KOPT-K1 (cell line): ENCODE measurements around the gene UVRAG.
A peak's percentile ranks its signal among the peaks of the same experiment; 100 is the strongest.
"Not testable (repeated sequence)": the region's sequence is repeated elsewhere in the genome, so short reads cannot be mapped to it uniquely, and the experiment has no call there.

ENCODE experiments used
- H3K27ac ChIP-seq: fragments of 200-600 bp; sonication (generic); 2 replicates; pipeline ENCODE4 v1.5.1; 2016; ENCODE audit warnings: antibody characterized with exemption, mild to moderate bottlenecking, low read depth, low read length; ENCODE audit not compliant: poor library complexity, severe bottlenecking
- H3K36me3 ChIP-seq: fragments of 200-600 bp; sonication (generic); 2 replicates; pipeline ENCODE4 v1.5.1; 2017; ENCODE audit warnings: antibody characterized with exemption, mild to moderate bottlenecking, low read length, moderate library complexity; ENCODE audit not compliant: insufficient read depth
- H3K9me3 ChIP-seq: fragments of 200-600 bp; sonication (generic); 2 replicates; pipeline ENCODE4 v1.5.1; 2017; ENCODE audit warnings: antibody characterized with exemption, low read length, mild to moderate bottlenecking; ENCODE audit not compliant: insufficient read depth, poor library complexity, severe bottlenecking

The UVRAG gene

DNA sequence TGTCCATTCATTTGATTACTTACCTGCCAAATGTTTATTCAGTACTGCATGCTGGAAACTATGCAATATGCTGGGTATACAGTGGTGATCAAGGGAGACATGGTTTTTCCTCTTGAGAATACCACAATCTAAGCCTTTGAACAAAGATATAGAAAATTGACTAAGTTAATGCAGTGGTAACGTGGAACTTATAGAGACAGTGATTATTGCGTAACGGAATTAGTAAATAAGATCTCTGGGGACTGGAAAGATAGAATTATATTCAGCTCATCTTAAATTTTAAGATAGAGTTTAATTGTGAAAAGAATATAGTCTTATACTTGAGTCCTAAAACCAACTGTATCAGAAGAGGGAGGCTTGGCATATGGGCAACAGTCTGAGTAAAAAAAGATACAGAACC, 129.5 kb downstream of the UVRAG start:
- Histone ChIP-seq H3K36me3 (no peaks in the 10 kb centered on the region), H3K27ac (no peak overlapping the region), H3K9me3 (no peaks in the 10 kb centered on the region)

DNA sequence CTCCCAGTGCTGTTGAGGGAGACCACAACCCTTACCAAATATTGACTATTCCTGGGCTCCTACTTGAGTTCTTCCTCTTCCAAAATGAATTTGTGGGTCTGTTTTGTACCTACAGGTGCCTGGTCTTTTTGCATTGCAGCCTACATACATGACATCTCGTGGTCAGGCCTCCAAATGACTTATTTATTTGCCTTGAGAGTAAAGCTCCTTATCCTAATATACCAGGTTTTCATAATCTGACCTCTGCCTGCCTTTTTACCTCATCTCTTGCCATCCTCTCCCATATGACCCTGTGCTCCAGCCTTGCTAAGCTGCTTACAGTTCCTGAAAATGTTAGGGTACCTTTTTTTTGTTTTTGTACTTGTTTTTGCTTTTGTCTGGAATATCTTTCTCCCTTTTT, 130.4 kb downstream of the UVRAG start:
- Histone ChIP-seq H3K27ac (no peak overlapping the region), H3K9me3 (no peaks in the 10 kb centered on the region), H3K36me3 (no peaks in the 10 kb centered on the region)

DNA sequence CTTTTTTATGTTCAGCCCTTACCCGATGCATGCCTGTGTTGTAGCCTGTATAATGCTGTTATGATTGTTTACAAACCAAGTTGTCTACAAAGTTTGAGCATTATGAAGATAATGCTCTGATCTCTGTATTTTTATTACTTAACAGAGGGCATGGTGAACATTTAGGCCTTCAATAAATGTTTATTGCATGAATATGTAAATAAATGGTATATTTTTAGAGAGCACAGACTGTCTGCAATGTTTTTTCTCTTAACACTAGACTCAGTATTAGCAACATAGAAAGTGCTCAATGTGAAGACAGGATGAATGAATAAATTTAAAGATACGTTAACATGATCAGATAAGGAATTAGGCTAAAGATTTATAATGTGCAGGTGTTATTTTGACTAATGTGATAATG, 130.9 kb downstream of the UVRAG start:
- no peaks in the 10 kb centered on the region for H3K36me3 ChIP-seq
- H3K9me3 ChIP-seq, result no peaks in the 10 kb centered on the region
- no peak overlapping the region for H3K27ac ChIP-seq

DNA sequence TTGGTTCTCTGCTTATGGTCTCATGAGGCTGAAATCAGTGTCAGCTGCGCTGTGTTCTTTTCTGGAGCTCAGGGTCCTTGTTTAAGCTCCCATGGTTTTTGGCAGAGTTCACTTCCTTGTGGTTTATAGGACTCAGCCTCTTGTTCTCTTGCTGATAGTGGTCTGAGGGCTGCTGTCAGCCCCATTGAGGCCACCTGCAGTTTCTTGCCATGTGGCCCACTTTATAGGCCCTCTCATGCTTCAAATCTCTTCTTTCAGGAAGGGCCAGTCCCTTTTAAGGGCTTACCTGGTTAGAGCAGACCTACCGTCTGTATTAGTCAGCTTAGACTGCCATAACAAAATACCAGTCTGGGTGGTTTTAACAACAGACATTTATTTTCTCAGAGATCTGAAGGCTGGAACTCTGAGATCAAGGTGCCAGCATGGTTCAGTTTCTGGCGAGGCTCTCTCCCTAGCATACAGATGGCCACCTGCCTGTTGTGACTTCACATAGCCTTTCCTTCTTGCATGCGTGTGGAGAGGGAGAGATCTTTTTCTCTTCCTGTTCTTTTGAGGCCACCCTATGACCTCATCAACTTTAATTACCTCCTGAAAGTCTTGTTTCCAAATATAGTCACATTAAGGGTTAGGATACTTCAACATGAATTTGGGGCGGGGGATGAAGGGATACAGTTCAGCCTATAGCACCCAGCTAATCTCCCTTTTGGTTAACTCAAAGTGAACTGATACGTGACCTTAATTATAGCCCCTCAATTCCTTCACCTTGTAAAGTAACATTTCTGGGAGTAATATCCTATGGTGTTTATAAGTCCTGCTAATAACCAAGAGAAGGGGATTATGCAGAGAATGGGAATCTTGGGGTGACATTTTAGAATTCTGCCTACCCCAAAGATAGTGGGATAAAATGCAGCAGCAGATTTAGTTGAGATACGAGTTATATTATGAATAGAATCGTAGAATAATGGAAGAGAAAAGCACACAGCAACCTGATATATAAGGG, 131.8 kb downstream of the UVRAG start:
- Histone ChIP-seq H3K36me3 (no peaks in the 10 kb centered on the region), H3K9me3 (no peaks in the 10 kb centered on the region), H3K27ac (peak overlapping the region; percentile 14)

DNA sequence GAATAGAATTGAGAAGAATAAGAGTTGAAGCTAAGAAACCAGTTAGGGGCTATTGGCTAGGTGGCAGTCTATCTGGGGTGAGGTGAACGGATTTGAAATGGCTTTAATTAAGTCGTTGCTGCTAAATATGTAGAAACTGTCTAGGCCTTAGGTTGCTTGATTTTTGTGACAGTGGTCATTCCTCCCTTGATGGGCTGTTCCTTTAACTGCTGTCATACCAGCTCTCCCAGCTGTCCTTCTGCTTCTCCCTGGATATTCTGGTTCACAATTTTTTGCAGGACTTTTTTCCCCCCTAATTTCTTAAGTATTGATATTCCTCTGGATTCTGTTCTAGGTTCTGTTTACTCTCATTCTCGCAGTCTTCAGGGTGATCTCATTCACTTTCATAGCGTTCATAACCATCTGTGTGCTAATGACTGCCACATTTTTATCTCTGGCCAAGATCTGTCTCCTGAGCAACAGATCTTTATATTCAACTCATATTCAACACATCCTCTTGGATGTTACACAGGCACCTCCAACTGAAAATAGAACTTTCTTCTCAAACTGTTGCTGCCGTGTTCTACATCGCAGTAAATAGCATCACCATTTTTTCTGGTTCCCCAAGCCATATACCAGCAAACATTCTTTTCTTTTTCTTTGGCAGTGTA, 134.1 kb downstream of the UVRAG start:
- no peaks in the 10 kb centered on the region for H3K36me3 ChIP-seq
- no peaks in the 10 kb centered on the region for H3K9me3 ChIP-seq
- H3K27ac ChIP-seq, result no peak overlapping the region

DNA sequence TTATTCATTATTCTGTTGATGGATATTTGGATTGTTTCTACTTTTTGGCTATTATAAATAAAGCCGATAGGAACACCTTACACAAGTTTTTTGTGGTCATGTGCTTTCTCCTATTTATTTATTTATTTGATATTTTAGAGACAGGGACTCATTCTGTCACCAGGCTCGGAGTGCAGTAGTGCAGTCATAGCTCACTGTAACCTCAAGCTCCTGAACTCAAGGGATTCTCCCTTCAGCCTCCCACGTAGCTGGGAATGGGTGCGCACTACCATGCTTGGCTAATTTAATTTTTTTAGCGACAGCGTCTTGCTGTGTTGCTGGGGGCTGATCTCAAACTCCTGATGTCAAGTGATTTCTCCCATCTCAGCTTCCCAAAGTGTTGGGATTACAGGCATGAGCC, 135.1 kb downstream of the UVRAG start:
- Histone ChIP-seq H3K36me3 (no peaks in the 10 kb centered on the region), H3K9me3 (no peaks in the 10 kb centered on the region), H3K27ac (no peak overlapping the region)

DNA sequence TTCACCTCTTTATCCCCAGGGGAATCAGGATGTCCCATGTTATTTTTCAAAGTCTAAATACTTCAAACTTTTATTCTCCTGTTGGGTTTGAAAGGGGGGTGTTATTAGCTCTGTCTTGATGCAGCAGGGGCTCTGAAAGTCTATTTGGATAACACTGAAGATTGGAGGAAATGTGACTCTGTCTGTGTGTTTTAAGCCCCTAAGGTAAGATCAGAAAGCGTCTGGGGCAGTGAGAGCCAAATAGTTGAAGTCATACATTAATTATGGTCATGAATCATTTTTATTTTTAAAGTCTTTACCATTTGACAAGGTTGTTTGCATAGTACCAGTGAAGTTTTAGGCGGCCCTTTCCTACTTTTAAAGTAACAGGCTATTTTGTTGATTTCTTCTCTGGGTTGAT, 139.0 kb downstream of the UVRAG start:
- no peaks in the 10 kb centered on the region for H3K36me3 ChIP-seq
- H3K9me3 ChIP-seq, result no peaks in the 10 kb centered on the region
- no peak overlapping the region for H3K27ac ChIP-seq

DNA sequence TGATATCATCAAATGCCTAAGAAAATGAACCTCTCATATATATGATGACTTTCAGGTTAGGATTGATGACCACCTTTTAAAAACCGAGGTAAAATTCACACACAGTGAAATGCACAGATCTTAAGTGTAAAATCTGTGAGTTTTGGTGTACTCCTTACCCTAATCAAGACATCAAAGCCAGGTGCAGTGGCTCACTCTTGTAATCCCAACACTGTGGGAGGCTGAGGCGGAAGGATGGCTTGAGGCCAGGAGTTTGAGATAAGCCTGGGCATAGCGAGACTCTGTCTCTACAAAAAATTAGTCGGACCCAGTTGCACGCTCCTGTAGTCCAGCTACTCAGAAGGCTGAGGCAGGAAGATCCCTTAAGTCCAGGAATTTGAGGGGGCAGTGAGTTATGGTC, 140.4 kb downstream of the UVRAG start:
- H3K9me3 ChIP-seq, result no peaks in the 10 kb centered on the region
- no peaks in the 10 kb centered on the region for H3K36me3 ChIP-seq
- H3K27ac ChIP-seq, result no peak overlapping the region

DNA sequence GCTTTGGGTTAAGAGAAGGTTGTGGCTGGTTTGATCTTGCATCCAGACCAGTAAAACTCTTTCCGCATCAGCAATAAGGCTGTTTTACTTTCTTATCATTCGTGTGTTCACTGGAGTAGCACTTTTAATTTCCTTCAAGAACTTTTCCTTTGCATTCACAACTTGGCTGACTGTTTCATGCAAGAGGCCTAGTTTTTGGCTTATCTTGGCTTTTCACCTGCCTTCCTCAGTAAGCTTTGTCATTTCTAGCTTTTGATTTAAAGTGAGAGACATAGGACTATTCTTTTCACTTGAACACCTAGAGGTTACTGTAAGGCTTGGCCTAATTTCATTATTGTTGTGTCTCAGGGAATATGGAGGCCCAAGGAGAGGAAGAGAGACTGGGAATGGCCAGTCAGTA, 144.5 kb downstream of the UVRAG start:
- H3K36me3 ChIP-seq, result peaks cover 4% of the 10 kb centered on the region; the same call in 1 of the 2 replicates
- H3K9me3 ChIP-seq, result no peaks in the 10 kb centered on the region

DNA sequence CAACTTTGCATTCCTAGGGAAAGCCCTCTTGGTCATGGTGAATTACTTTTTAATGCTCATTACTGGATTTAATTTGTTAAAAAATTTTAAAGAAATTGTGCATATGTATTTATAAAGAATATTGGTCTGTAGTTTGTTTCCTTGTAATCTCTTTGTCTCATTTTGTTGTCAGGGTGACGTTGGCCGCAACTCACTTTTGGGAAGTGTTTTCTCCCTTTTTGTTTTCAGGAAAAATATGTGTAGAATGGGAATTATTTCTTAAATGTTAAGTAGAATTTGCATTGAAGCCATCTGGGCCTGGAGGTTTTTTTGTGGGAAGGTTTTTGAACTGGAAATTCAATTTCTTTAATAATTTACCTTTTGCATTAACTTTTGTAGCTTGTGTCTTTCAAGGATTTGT, 149.1 kb downstream of the UVRAG start:
- H3K27ac ChIP-seq, result no peak overlapping the region
- no peaks in the 10 kb centered on the region for H3K9me3 ChIP-seq
- H3K36me3 ChIP-seq, result peaks cover 4% of the 10 kb centered on the region; the same call in 1 of the 2 replicates

More for the DNA sequence above, 144.5 kb downstream of the UVRAG start:
- no peak overlapping the region for H3K27ac ChIP-seq

DNA sequence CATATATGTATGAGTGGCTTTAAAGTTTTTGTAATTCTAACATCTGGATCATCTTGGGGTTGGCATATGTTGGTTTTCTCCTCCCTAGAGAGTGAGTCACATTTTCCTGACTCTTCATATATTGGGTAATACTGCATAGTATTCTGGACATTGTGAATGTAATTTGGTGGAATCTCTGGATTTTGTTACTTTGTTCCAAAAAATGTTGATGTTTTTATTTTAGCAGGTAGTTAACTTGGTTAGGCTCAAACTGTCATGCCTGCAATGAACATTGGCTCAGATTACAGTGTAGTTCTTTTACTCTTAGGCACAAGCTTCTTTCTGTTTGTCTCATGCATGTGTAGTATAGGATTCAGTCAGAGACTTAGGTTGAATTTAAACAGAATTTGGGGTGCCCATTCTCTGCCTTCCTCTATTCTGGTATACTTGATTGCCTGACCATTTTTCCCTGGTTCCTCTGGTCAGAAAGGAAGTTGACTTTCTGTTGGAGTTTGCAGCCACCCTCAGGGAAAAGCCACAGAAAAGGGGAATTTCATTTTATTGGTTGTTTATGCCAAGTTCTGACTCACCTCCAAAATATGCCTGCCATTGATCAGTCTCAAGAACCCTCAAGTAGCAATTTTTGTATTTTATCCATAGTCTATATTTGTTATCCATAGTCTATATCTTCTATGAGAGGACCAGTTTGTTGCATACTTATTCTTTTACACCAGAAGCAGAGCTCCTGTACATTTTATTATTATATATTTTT, 151.7 kb downstream of the UVRAG start:
- Histone ChIP-seq H3K9me3 (no peaks in the 10 kb centered on the region), H3K27ac (no peak overlapping the region), H3K36me3 (peaks cover 4% of the 10 kb centered on the region; the same call in 1 of the 2 replicates)

DNA sequence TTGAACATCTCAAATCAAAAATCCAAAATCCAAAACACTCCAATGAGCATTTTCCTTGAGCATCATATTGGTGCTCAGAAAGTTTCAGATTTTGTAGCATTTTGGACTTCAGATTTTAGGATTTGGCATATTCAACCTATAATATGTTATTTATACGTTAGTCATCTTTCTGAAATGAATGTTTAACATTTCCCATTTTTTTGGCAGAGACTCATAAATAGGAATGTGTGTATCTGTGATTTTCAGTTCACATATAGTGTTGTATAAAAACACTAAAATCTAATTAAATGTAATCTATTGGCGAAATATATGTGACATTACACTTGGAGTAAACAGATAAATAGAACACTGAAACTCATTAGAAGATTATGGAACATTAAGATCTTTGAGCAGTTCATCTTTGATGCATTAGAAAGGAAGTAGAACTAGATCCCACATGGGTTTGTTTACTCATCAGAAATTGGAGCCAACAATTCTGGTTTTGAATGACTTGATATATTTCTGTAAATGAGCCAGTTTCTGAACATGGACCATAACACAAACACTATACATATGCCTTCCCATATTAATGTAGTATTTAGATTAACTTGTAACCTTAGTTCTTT, 153.1 kb downstream of the UVRAG start:
- H3K27ac ChIP-seq, result no peak overlapping the region
- peaks cover 12% of the 10 kb centered on the region for H3K9me3 ChIP-seq
- H3K36me3 ChIP-seq, result peaks cover 4% of the 10 kb centered on the region; the same call in 1 of the 2 replicates

DNA sequence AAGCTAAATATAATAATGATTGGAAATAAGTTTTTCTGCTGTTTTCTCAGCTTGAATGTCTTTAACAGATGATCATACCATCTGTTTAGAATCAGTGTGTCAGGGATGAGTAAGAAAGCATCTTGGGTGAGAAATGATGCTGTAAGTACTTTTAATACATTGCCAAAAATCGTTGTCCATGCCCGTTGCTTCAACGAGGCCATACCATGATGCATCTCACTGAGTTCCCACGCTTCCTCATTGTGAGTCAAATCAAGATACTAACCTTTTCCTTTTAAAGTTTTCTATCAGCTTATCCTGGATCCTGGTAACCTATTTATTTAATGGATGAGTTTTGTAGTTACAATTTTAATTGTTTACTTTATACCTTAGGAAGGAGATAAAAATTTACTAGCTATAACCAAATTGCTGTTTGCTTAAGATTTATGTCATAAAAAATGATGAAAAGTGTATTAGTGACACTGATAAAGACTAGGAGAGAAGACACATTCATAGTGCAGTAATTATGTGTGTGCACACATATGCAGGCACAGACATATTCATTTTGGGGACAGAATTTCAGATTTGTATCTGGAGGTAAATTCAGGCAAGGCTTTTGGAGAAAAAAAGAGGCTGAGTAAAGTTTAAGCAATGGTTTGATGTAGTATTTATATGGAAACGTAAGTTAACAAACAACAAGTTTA, 154.8 kb downstream of the UVRAG start:
- no peaks in the 10 kb centered on the region for H3K36me3 ChIP-seq
- H3K9me3 ChIP-seq, result peaks cover 21% of the 10 kb centered on the region
- H3K27ac ChIP-seq, result no peak overlapping the region

DNA sequence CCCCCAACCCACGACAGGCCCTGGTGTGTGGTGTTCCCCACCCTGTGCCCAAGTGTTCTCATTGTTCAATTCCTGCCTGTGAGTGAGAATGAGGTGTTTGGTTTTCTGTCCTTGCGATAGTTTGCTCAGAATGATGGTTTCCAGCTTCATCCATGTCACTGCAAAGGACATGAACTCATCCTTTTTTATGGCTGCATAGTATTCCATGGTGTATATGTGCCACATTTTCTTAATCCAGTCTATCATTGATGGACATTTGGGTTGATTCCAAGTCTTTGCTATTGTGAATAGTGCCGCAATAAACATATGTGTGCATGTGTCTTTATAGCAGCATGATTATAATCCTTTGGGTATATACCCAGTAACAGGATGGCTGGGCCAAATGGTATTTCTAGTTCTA, 158.7 kb downstream of the UVRAG start:
- H3K36me3 ChIP-seq, H3K27ac ChIP-seq: not testable (repeated sequence)
- peaks cover 21% of the 10 kb centered on the region for H3K9me3 ChIP-seq
